ENCODE data around the gene WHAMM.

WHAMM gene

GRCh38 chr15:82870727-82871320, 61.4 kb downstream of the WHAMM start:
- no peak for DNase-seq

DNA sequence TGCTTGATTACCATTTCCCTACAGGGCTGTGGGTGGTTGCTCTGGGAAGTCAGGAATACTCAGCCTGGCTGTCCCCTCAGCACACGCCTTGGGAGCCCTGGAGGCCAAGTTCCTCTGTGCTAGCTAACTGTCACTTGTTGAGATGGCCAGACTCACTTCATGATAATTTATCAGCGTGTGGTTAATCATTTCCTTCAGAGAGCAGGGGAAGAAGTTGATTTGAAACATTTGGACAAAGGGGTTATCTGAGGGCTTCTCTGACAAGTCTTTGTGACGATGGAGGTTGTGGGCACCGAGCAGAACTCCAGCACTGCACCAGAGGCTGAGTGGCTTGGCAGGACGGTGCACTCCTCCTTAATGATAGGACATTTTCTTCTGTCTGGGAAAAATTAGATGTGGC, 61.9 kb downstream of the WHAMM start:
- no peak for DNase-seq

- DNase-seq: no peak
Measured at GRCh38 chr15:82871832-82872484, 62.5 kb downstream of the WHAMM start.

GRCh38 chr15:82873000-82873680, 63.7 kb downstream of the WHAMM start:
- DNase-seq: no peak

- DNase-seq: no peak
Measured at GRCh38 chr15:82874267-82874666, 64.8 kb downstream of the WHAMM start.

GRCh38 chr15:82874961-82875360, 65.5 kb downstream of the WHAMM start:
- DNase-seq: no peak

DNA sequence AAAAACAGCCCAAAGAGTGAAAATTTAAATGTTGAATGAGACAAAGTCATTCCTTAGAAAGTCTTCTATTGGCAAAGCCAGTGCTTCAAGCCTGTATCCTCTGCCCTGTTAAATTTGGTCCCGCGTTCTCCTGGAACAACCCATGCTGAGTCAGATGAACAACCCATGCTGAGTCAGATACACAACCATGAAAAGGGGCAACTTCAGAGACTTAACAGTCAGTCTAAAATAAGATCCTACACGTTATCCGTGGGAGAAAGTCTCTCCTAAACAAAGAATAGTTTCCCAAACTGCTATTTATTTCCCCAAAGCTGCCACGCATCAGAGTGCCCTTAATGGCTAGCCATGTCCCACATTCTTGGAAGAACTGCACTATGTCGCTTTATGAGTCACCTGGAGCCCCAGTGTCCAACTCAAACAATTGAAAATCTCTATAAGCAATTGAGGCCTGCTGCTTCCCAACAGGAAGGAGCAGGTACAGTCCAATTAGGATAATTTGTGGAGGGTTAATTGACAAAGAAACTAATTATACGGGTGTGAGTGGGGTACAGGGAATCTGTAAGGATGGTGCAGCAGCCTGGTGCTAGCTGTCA, 66.1 kb downstream of the WHAMM start:
- DNase-seq: no peak

- DNase-seq: no peak
Measured at GRCh38 chr15:82877825-82878224, 68.4 kb downstream of the WHAMM start.

DNA sequence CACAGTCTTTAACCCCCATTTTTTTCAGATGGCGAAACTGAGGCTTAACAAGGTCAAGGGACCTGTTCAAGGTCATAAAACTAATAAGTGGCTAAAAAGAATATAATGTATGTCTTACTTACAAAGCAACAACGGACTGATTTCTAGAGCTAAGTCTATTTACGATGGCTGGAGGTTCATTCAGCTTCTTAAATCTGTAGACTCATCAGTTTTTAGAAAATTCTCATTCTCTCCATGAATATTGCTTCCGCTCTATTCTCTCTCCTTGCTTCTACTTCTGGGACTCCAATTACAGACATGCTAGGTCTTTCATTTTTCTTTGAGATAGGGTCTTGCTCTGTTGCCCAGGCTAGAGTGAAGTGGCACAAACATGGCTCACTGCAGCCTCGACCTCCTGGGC, 68.9 kb downstream of the WHAMM start:
- DNase-seq: no peak

GRCh38 chr15:82880704-82881103, 71.3 kb downstream of the WHAMM start:
- no peak for DNase-seq

DNA sequence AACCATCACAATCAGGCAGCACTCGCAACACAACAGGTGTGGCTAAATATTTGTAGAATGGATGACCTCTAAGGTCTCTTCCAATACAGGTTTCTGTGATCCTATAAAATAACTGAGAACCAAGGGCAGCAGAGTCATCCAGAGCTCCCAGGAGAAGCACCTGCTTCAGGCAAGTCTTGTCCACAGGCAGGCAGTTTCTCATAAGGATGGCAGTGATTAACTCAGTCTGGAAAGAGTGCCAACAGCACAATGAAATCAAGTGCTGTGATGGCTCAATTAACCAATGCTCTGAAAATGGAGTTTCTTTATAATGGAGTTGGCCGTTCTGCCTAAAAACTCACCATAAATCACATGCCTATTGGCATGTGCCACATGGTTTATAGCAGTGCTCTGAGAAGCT, 72.3 kb downstream of the WHAMM start:
- no peak for DNase-seq

DNA sequence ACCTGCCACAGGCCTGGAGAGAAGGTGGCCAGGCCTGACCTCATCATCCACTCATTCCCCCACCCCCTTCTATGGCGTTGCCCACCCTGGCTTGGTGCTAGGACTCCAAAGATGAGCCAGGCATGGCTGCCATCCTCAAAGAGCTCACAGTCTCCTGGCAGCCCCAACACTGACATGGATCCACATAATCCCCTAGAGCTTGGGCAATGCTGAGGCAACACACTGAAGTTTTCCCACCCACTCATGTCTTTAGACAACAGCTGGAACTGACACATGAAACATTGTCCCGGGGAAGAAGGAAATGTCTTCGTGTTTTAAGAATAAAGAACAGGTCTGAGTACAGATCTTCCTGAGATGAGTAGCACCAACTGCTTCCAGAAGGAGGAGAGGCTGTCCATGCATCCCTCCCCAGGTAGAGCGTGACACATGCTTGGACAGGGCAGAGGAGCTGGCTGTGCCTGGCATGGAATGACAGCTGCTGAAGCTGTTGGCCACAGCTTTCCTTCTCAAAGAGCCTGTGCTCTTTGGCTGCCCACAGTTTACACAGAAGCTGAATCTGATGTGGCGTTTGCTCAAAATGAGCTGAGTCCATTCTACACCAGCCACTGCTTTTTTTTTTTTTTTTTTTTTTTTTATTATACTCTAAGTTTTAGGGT, 73.0 kb downstream of the WHAMM start:
- no peak for DNase-seq
